COLO668 (cell line): ENCODE measurements around the gene KHNYN.
"Not testable (repeated sequence)": the region's sequence is repeated elsewhere in the genome, so short reads cannot be mapped to it uniquely, and the experiment has no call there.

ENCODE experiments used
- DNase-seq: peaks from one replicate; lab custom pipeline; 2025; ENCODE audit not compliant: unreplicated experiment; lab: John Stamatoyannopoulos, UW

The KHNYN gene

DNA sequence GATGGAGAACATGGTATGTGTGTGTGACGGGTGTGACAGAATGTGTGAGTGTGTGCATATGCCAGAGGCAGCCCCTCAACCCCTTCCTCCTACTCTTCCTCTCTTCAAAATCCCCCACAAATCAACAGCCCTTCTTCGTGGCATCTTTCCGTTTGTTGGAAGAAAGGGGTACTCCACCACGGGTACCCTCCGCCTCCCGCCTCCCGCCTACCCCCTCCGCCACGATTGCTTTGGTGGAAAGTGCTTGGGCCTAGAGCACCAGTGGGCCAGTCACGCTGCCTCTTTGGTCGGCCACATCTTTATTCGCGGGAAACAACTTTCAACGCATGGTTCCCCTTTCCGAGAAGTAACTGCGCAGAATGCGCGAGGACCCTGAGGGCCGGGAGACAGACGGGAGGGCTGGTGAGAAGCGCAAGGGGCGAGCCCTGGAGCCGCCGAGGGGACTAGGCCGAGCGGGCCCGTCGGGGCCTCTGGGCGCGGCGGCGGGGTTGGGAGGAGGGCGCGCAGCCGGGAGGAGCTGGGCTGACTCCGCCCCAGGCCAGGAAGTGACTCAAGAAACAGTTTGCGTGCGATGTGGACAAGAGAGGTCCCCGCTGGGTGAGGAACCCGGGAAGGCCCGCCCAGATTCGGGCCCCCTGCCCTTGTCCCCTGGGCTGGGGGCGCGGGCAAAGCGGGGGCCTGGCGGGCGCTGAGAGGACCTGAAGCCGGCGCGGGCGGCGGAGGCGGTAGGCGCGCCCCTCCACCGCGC lies at the start of gene KHNYN, which contains the start of gene CBLN3:
TSS of gene KHNYN (plus strand) at position 560 of the 748 bp plus-strand sequence. CDS start 777 bp downstream, outside the sequence.
TSS of gene CBLN3 (minus strand) at position 274 of the 748 bp plus-strand sequence. CDS start 614 bp downstream, outside the sequence.
- DNase-seq: peak; percentile 91

DNA sequence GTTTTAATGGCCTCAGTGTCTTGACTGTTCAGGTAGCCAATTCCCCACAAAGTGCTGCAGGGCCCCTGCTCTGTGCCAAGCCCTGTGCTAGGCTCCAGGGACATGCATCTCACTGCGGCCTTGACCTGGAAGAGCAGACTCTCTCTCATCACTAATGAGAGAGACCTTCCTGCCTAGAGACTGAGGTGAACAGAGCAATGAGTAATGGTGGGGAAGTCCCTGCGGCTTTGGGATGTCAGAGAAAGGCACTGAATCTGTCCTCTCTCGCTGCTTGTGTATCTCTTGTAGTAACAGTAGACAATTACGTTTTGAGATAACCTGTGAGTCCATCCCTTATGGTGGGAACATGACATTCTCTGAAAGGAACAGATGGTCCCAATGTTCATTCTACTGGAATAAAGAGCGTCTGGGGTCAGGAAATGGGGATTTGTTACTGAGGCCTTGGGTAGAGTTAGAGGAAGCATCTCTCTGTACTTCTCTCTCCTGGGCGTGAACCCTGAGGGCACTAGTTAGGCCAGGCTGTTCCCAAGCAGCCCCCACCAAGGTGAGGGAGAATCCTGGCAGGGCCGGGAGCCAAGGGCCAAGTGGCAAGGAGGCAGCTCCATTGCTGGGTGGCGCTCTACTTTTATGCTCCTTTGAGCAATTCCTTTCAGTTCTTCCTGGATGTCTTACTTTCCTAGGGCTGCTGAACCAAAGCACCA lies 48.2 kb upstream of the KHNYN start:
- DNase-seq: no peak

- no peak for DNase-seq
Observed at GRCh38 chr14:24382064-24382371, 47.7 kb upstream of the KHNYN start.

DNA sequence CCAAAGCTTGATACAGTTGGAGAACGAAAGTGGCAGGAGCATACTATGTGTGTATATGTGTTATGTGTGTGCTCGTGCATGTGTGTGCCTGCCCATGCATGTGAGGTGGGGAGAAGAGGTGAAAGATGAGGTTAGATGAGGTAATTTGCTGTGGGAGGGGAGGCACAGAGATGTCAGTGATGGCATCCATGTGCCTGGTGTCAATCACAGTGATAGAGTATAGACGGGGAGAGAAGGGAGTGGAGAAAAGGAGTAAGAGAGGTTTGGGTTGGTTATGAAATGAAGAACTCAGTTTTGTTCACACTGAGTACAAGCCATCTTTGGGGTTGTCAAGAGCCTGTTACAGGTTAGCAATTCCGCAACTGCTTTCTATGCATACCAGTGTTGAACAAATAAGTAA lies 45.6 kb upstream of the KHNYN start:
- DNase-seq: no peak

- DNase-seq: no peak
Observed at GRCh38 chr14:24385524-24385923, 44.2 kb upstream of the KHNYN start.

DNA sequence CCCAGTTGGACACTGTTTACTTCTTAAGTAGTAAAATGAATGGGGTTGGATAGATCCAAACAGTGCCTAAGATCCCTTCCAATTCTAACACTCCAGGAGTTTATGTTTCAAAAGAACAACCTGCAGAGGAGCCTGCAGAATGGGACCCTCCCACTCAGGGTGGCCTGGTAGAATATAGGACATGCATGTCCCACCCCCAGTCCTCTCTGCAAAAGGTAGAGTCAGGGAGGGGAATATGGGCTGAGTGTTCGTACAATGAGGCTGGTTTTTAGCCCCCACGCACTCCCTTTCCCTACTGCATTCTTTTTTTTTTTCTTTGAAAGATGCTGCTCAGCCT lies 42.8 kb upstream of the KHNYN start:
- no peak for DNase-seq

- not testable (repeated sequence) for DNase-seq
Observed at GRCh38 chr14:24387579-24387978, 42.2 kb upstream of the KHNYN start.

DNA sequence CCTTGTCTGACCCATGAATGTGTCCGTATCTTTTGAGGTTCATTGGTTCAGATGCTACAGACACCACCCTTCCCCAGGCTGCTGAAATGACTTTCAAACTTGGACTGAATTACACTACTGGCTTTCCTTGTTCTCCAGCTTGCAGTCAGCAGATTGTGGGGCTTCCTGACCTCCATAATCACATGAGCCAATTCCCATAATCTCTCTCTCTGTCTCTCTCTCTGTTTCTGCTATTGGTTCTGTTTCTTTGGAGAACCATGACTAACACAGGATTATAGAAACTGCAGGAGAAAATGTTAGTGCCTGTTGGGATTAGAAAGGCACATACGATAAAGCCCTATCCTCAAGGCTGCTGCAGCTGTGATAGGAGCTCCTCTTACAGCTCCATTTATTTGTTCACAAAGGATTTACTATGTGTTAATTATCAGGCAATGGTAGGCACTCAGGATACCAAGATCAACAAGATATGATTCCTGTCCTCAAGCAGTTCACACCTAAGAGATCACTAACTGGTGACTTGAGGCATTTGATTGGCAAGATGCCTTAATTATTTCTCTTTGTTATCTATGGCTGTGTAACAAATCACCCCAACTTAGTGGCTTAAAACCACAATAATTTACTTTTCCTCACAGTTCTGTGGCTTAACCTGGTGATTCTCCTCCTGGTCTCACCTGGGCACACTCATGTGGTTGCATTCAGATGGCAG lies 41.1 kb upstream of the KHNYN start:
- DNase-seq: no peak

GRCh38 chr14:24389226-24389848 lies 40.4 kb upstream of the KHNYN start:
- no peak for DNase-seq

DNA sequence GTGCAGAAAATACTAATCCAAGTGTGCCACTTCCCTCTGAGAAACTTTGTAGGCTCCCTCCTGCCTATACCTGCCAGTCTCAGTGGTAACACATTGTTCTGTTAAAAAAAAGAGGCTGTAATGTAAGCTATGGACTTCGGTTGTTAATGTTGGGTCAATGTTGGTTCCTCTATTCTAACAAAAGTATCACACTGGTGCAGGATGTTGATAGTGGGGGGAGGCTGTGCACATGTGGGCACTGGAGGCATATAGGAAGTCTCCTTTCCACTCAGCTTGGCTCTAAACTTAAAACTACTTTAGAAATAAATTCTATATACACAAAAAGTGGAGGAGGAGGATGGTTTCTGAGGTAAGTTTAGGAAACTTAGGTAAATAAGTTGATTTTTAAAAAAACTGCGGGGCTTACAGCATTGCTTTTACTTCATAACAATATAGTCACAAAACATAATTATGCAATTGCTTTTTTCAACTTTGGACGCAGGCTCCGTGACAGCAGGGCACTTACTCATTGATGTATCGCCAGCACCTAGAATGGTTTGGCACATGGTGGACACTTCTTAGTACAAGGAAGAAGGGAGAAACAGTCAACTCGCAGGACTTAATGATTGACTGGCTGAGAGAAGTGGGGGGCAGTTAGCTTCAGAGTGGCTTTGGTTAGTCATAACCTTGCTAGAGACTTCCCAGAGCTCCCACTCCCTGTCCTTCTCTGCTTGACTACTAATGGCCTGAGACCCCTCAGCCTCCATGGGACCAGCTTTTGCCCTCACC lies 38.9 kb upstream of the KHNYN start:
- no peak for DNase-seq

- DNase-seq: no peak
Observed at GRCh38 chr14:24392325-24393091, 37.2 kb upstream of the KHNYN start.

DNA sequence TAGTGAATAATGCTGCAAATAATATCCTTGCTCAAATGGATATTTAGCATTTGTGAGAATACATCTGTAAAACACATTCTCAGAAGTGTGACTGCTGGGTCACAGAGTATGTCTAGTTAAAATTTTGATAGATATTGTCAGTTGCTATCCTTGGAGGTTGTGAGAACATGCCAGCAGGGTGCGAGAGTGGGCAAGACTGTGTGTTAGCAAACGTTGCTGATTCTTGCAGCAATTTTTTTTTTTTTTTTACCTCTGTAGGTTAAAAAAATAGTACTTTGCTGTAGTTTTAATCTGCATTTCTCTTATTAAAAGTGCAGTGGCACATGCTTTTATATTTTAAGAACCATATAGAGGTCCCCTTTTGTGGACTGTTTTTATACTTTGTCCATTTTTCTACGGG lies 35.5 kb upstream of the KHNYN start:
- no peak for DNase-seq

DNA sequence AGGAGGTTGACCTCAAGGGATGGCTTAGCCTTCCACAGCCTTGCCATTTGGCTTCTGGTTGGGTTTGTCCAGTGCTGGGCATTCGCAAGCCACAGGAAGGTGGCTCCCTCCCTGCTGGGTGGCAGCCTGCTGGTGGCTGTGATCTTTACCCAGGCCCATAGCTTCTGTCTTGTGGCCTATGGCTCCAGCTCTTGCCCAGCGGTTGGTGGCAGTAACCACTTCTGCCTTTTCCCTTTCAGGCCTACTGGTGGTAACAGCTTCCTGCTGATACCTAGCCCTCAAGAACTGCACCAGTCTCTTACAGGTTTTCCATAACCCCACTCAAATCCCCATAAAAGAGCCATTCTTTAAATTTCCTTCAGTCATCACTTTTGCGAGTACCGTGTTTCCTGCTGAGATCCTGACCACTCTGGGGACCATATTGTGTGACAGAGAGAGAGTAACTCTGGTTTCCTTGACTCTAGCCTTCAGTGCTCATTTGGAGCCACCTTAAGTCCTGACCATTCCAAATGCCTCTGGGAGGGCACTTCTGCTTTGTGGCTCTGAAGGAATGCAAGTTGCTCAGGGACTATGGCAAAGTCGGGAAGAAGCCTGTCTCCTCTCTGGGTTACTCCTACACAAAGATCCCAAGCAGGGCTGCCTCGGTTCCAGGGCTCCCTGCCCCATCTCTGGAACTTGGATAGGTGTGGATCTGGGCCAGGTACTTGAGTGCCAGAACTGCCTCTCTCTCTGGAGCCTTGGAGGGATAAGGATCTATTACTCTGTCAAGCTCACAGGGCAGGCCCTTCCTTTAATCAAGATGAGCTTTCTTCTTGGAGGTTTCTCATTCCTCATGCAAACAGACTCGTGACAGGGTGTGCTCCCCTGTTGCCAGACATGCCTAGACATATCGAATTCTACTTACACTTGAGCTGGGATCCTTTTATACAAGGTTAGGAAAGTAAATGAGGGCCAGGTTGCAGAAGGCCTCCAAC lies 33.9 kb upstream of the KHNYN start:
- no peak for DNase-seq

DNA sequence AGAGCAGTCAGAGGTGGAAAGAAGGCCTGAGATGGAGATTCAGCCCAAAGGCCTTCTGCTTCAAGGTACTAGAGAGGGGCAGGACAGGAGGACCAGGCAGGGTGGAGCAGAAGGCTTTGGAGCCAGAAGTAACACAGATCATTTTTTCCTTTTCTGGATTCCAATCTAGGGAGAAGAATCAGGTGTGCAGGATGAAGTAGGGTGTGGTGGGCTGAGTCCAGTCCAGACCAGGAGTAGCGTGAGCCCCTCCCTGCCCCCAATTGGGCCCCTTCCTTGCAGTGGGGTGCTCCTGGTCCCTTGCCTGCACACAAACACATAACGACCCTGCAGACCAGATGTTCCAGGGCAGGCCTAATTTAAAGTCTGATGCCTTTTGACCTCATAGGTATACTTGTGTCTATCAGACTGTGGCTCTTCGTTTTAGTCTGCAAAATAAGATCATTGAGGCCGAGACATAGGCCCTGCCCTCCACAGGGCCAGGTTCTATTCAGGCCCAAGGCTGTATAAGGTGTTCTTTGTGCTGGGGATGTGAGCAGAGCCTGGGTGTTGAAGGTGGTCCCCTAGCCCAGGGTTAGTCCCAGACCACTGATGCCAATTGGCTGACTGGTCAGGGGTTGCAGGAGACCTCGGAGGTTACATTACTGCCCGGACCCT lies 32.0 kb upstream of the KHNYN start:
- no peak for DNase-seq

DNA sequence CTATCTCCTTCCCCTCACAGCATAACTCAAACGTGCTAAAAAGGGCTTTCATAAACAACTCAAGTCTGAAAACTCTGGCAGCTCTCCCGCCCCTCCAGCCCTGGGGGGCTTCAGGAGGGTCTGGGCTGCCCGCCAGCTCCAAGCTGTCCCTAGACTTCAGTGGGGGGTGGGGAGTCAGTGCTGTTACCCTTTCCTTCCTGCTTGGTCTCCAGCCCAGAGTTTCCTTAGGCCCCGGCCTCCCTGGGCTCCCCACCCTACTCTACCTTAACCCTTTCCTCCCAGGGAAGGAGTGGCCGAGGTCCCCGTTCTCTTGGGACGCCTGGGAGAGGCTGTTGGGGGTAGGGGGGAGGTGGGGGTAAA lies 31.5 kb upstream of the KHNYN start:
- DNase-seq: no peak

- DNase-seq: no peak
Observed at GRCh38 chr14:24398653-24399446, 30.9 kb upstream of the KHNYN start, which contains the start of gene NYNRIN. TSS of gene NYNRIN (plus strand) at chr14:24399003. CDS start at chr14:24399247, 244 bp downstream.

GRCh38 chr14:24399447-24399822 lies 30.3 kb upstream of the KHNYN start:
- no peak for DNase-seq
